HG03060 (cell line): ENCODE measurements around the gene C19orf81.

Experiments
- ATAC-seq: cut with Tn5 transposase; IDR thresholded peaks from one replicate; pipeline ENCODE4 v1.9.1; 2021; ENCODE audit warnings: low read depth, moderate number of reproducible peaks; ENCODE audit not compliant: unreplicated experiment

C19orf81 gene

GRCh38 chr19:50657712-50658440 lies 8.6 kb downstream of the C19orf81 start:
- no peak for ATAC-seq

- no peak for ATAC-seq
These were observed 9.4 kb downstream of the C19orf81 start for GRCh38 chr19:50658441-50659317.

GRCh38 chr19:50659318-50660087 lies 10.3 kb downstream of the C19orf81 start:
- no peak for ATAC-seq

GRCh38 chr19:50660088-50660366 lies 10.8 kb downstream of the C19orf81 start:
- no peak for ATAC-seq

GRCh38 chr19:50661023-50661422 lies 11.8 kb downstream of the C19orf81 start:
- ATAC-seq, result no peak

GRCh38 chr19:50661766-50662650 lies 12.8 kb downstream of the C19orf81 start:
- no peak for ATAC-seq

- ATAC-seq, result no peak
These were observed 13.6 kb downstream of the C19orf81 start for GRCh38 chr19:50662651-50663481.

- ATAC-seq, result no peak
These were observed 14.2 kb downstream of the C19orf81 start for GRCh38 chr19:50663482-50663790.

GRCh38 chr19:50664204-50664603 lies 15.0 kb downstream of the C19orf81 start:
- no peak for ATAC-seq

GRCh38 chr19:50666346-50667176 lies 17.3 kb downstream of the C19orf81 start:
- ATAC-seq, result no peak

GRCh38 chr19:50667177-50667758 lies 18.0 kb downstream of the C19orf81 start:
- no peak for ATAC-seq

GRCh38 chr19:50667759-50668231 lies 18.6 kb downstream of the C19orf81 start:
- no peak for ATAC-seq

GRCh38 chr19:50668416-50668815 lies 19.2 kb downstream of the C19orf81 start:
- no peak for ATAC-seq

- ATAC-seq, result no peak
These were observed 19.6 kb downstream of the C19orf81 start for GRCh38 chr19:50668879-50669278.

- ATAC-seq, result no peak
These were observed 20.3 kb downstream of the C19orf81 start for GRCh38 chr19:50669302-50670101.

GRCh38 chr19:50670102-50670380 lies 20.8 kb downstream of the C19orf81 start:
- ATAC-seq, result no peak

GRCh38 chr19:50673118-50673517 lies 23.9 kb downstream of the C19orf81 start:
- ATAC-seq, result no peak
